Measurements from ENCODE around the gene TBX2.
"Not testable (repeated sequence)": the region's sequence is repeated elsewhere in the genome, so short reads cannot be mapped to it uniquely, and the experiment has no call there.

TBX2 gene

GRCh38 chr17:61431594-61432311, 32.1 kb downstream of the TBX2 start:
- no peak for DNase-seq (ENCODE audit: low read depth)

GRCh38 chr17:61436273-61436672, 36.6 kb downstream of the TBX2 start:
- no peak for DNase-seq (ENCODE audit: low read depth)

DNA sequence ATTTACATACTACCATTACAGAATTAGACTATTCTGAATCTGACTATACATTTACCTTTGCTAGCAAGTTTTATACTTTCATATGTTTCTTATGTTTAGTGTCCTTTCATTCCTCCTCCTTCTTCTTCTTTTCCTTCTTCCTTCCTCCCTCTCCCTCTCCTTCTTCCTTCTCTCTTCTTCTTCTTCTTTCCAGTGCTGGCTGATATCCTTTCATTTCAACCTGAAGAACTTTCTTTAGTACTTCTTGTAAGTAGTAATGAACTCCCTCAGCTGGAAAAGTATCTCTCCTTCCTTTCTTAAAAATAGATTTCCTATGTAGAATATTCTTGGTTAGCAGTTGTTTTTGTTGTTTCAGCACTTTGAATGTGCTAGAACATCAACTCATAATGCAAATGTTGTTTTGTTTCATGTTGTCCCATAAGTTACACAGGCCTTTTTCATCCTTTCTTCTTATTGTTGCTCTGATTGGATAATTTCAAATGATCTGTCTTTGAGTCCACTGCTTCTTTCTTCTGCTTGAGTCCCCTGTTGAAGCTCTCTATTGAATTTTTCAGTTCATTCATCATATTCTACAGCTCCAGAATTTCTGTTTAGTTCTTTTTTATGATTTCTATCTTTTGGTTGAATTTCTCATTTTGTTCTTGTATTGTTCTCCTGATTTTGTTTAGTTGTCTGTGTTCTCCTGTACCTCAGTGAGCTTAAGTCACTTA, 37.5 kb downstream of the TBX2 start:
- no peak for DNase-seq (ENCODE audit: low read depth)

GRCh38 chr17:61440697-61441096, 41.1 kb downstream of the TBX2 start:
- no peak for DNase-seq (ENCODE audit: low read depth)

GRCh38 chr17:61441507-61441906, 41.9 kb downstream of the TBX2 start:
- not testable (repeated sequence) for DNase-seq (ENCODE audit: low read depth)

GRCh38 chr17:61442136-61442775, 42.6 kb downstream of the TBX2 start:
- no peak for DNase-seq (ENCODE audit: low read depth)

GRCh38 chr17:61442878-61443474, 43.3 kb downstream of the TBX2 start:
- no peak for DNase-seq (ENCODE audit: low read depth)

GRCh38 chr17:61443475-61443882, 43.8 kb downstream of the TBX2 start:
- DNase-seq (ENCODE audit: low read depth): no peak

DNA sequence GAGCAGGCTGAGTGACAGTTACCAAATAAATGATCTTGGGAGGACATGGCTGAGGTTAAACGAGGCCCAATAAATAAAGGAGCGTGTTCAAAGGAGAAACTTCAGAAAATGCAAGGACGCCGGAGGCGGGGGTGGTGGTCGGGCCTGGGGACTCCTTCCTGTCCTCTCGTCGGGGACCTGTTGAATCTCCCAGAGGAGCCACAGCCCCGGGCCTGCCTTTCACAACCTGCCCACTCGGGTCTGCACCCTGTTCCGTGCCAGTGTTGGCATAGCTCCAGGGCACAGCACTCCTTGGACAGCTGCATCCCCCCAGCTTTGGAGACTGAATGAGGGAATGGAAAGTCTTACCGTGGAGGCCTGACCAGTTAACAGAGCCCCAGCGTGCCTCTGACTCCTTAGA, 44.4 kb downstream of the TBX2 start:
- DNase-seq (ENCODE audit: low read depth): no peak

DNA sequence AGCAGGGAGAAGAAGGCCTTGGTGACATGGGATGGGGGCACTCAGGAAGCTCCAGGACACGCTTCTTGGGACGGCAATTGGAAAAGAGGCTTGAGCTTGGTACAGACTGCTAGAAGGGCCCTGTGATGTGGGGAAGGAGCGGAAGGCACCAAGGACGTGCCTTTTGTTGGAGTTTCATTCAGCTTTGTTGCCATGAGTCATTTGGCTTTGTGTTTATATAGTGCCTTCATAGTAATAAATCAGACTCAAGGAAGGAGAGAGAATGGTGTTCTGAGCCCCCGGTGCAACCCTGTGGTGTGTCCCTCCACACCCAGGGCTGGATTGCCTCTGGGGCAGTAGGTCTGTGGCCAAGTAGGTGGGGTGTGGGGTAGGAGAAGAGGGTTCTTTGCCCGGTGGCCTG, 45.2 kb downstream of the TBX2 start:
- DNase-seq (ENCODE audit: low read depth): no peak

DNA sequence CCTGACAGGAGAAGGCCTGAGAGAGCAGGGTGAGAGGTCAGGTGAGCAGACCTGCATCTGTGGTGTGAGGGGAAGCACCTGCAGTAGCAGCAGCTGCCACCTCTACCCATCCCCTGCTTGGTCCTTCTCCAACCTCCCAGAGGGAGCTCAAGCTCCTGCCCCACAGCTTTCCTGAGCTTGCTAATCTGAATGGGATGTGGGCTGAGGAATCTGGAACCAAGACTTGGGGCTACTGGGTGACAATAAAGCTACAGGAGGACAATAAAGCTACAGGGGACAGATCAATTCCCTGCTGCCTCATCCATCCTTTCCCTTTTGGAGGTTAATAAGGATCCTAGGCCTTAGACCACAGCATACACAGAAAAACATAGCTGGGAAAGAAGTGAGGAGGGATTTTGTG, 47.7 kb downstream of the TBX2 start:
- no peak for DNase-seq (ENCODE audit: low read depth)

DNA sequence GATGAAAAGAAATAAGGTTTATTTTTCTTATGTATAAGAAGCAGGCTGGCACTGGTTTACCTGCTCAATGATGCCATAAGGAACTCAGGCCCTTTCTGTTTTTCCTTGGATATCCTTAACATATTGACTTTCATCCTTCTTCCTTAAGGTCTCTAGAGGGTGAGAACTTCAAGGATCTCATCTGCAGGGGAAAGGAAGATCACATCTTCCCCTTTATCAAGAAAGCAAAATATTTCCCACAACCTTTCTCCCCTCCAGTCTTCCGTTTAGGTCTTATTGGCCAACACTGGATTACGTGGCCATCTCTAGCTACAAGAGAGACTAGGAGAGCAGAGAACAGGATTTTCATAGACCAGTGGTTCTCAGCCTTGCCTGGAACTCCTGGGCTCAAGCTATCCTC, 48.4 kb downstream of the TBX2 start:
- DNase-seq (ENCODE audit: low read depth): no peak

- not testable (repeated sequence) for DNase-seq (ENCODE audit: low read depth)
These were observed 49.5 kb downstream of the TBX2 start for GRCh38 chr17:61449140-61449539.

GRCh38 chr17:61449707-61450640, 50.3 kb downstream of the TBX2 start:
- DNase-seq (ENCODE audit: low read depth): no peak

DNA sequence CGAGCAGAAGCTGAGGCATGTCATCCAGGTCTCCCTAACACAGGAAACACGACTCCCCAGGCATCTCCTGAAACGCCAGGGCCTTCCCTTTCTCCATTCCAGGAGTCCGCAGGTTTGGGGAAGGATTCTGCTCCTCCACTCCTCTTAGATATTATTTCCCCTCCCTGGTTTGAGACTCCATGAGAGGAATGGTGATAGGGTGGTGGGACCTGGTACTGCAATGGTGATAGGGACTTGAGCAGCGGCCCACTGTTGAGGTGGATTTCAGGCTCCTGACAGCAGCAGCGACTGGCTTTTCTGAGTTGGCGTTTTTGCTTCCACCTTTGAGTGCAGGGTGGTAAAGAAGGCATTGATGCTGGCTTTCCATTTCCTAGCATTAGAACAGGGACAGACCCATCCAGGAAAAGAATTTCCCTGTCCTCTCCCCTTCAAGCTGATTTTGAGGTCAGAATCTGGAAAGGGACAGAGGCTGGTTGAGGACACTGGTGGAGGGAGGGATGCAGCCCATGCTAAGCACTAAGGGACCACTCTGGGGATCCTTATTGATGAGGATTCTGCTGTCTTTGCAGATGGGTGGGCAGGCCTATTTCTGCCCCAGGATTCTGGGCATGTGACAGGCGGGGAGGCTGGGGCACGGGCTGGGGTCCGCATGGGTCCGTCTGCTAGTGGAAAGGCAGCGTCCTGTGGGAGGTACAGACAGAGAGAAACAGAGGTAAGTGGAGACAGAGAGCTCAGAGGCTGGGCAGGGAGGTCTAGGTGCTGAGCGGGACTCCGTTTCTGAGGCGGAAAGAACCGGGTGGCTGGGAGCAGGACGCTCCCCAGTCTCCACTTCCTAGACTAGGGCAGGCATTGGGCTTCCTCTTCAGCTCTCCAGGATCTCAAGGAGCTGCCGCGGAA, 51.2 kb downstream of the TBX2 start:
- no peak for DNase-seq (ENCODE audit: low read depth)

- no peak for DNase-seq (ENCODE audit: low read depth)
These were observed 52.1 kb downstream of the TBX2 start for GRCh38 chr17:61451538-61452300.

- DNase-seq (ENCODE audit: low read depth): no peak
These were observed 53.0 kb downstream of the TBX2 start, which contains the start of gene TBX4 for GRCh38 chr17:61452301-61453290. Gene TBX4, plus strand, starts transcription at chr17:61452422. Its CDS starts 4,069 bp downstream, at chr17:61456491.

- no peak for DNase-seq (ENCODE audit: low read depth)
These were observed 54.1 kb downstream of the TBX2 start for GRCh38 chr17:61453566-61454380.

Measured in T-helper 22 cell (primary cell).